ENCODE results near the gene MOV10L1. TPM values are rescaled to one million over a fixed set of nuclear protein-coding genes. Genes with fewer than 3 reads are reported as not detected.

MOV10L1 gene
- total RNA-seq, 4 donors from 2014 or later, result 0.25 TPM; not detected in 3

Other genes with a start within 250 kb of the MOV10L1 start
- gene ZBED4, start 236.2 kb upstream of the MOV10L1 start, total RNA-seq, result 1 to 10 TPM; 6.7 to 8.4 (median 7.5) TPM
- 1 to 10 TPM; 6.4 to 9.6 (median 8.2) TPM for gene ALG12, start 171.6 kb upstream of the MOV10L1 start, total RNA-seq
- gene CRELD2, start 171.4 kb upstream of the MOV10L1 start, total RNA-seq, result 10 to 100 TPM in 3 of 4 donors, 1 to 10 TPM in 1; 8.9 to 15.0 (median 13.0) TPM
- gene PIM3, start 129.2 kb upstream of the MOV10L1 start, total RNA-seq, result 100 to 1,000 TPM; 165 to 327 (median 188) TPM
- gene IL17REL, start 77.2 kb upstream of the MOV10L1 start, total RNA-seq, result not detected
- gene TTLL8, start 31.7 kb upstream of the MOV10L1 start, total RNA-seq, result not detected
- under 1 TPM in 1 of 4 donors, not detected in 3; 0.42 TPM for gene MLC1, start 4.6 kb upstream of the MOV10L1 start, total RNA-seq
- gene PANX2, start 80.7 kb downstream of the MOV10L1 start, total RNA-seq, result under 1 TPM in 2 of 4 donors, not detected in 2; 0.40 to 0.83 TPM
- gene TRABD, start 95.9 kb downstream of the MOV10L1 start, total RNA-seq, result 10 to 100 TPM; 21.4 to 30.3 (median 24.5) TPM
- gene SELENOO, start 111.0 kb downstream of the MOV10L1 start, total RNA-seq, result 10 to 100 TPM; 26.4 to 54.9 (median 34.0) TPM
- 10 to 100 TPM; 18.7 to 27.4 (median 19.2) TPM for gene TUBGCP6, start 155.0 kb downstream of the MOV10L1 start, total RNA-seq
- gene HDAC10, start 161.3 kb downstream of the MOV10L1 start, total RNA-seq, result 10 to 100 TPM in 2 of 4 donors, 1 to 10 TPM in 2; 4.1 to 24.9 (median 8.6) TPM
- 100 to 1,000 TPM; 126 to 290 (median 219) TPM for gene MAPK12, start 171.7 kb downstream of the MOV10L1 start, total RNA-seq
- gene MAPK11, start 180.4 kb downstream of the MOV10L1 start, total RNA-seq, result 1 to 10 TPM; 1.8 to 4.2 (median 3.4) TPM
- 10 to 100 TPM in 1 of 4 donors, 1 to 10 TPM in 3; 8.0 to 11.8 (median 9.0) TPM for gene PLXNB2, start 217.6 kb downstream of the MOV10L1 start, total RNA-seq
- under 1 TPM in 3 of 4 donors, not detected in 1; 0.55 to 0.84 (median 0.68) TPM for gene DENND6B, start 237.0 kb downstream of the MOV10L1 start, total RNA-seq

Measured in gastrocnemius medialis (tissue), 4 donors.